Central memory CD8-positive, alpha-beta T cell (primary cell): Measurements from ENCODE around the gene KIF27.
"Not testable (repeated sequence)": the region's sequence is repeated elsewhere in the genome, so short reads cannot be mapped to it uniquely, and the experiment has no call there.

Source experiments
- ATAC-seq: fragments of 150-1000 bp; cut with Tn5 transposase; replicated peaks from 2 replicates; pipeline ENCODE4 v1.10.0; 2022; ENCODE audit warnings: mild to moderate bottlenecking, moderate FRiP score, moderate number of reproducible peaks; ENCODE audit not compliant: poor library complexity, severe bottlenecking; ENCODE audit errors: extremely low read depth
- DNase-seq, 2 donors: peaks; one replicate each; pipeline ENCODE4 v3.0.0; 2021; ENCODE audit warnings: low spot score in 2 of 2
- H3K27ac Mint-ChIP-seq: one replicate; pipeline ENCODE4 v1.8.0; 2022; ENCODE audit warnings: low read depth, mild to moderate bottlenecking, moderate library complexity, mixed read lengths
- H3K27me3 Mint-ChIP-seq: one replicate; pipeline ENCODE4 v1.8.0; 2022; ENCODE audit warnings: mixed read lengths
- H3K36me3 Mint-ChIP-seq: one replicate; pipeline ENCODE4 v1.8.0; 2022; ENCODE audit warnings: mild to moderate bottlenecking, moderate library complexity, mixed read lengths; ENCODE audit not compliant: insufficient read depth
- H3K4me1 Mint-ChIP-seq: one replicate; pipeline ENCODE4 v1.8.0; 2022; ENCODE audit warnings: mixed read lengths
- H3K4me3 Mint-ChIP-seq: one replicate; pipeline ENCODE4 v1.8.0; 2022; ENCODE audit warnings: mild to moderate bottlenecking, moderate library complexity, mixed read lengths
- H3K9me3 Mint-ChIP-seq: one replicate; pipeline ENCODE4 v1.8.0; 2022; ENCODE audit warnings: mixed read lengths

Gene KIF27

GRCh38 chr9:83824986-83825623 lies 96.1 kb downstream of the KIF27 start:
- not testable (repeated sequence) for H3K9me3 Mint-ChIP-seq, H3K27me3 Mint-ChIP-seq, DNase-seq, H3K36me3 Mint-ChIP-seq, H3K4me3 Mint-ChIP-seq, H3K4me1 Mint-ChIP-seq, H3K27ac Mint-ChIP-seq, ATAC-seq

- ATAC-seq (peak; percentile 84), DNase-seq (peak; percentile 69 to 81)
- H3K36me3 Mint-ChIP-seq, H3K4me3 Mint-ChIP-seq, H3K9me3 Mint-ChIP-seq, H3K27me3 Mint-ChIP-seq: not testable (repeated sequence)
- peaks cover 11% of the 10 kb centered on the region for H3K4me1 Mint-ChIP-seq
- H3K27ac Mint-ChIP-seq, result peak within 1 kb of the TSS; percentile 20
These were observed 103.6 kb downstream of the KIF27 start, which contains the start of gene GKAP1 for GRCh38 chr9:83817356-83818278. Gene GKAP1 (minus strand): TSS chr9:83817769. CDS start chr9:83806517, 11,252 bp downstream.

GRCh38 chr9:83817011-83817355 lies 104.2 kb downstream of the KIF27 start:
- H3K27ac Mint-ChIP-seq, H3K27me3 Mint-ChIP-seq, H3K36me3 Mint-ChIP-seq, DNase-seq, H3K4me3 Mint-ChIP-seq, H3K9me3 Mint-ChIP-seq: not testable (repeated sequence)
- peak; percentile 21 for ATAC-seq
- peaks cover 11% of the 10 kb centered on the region for H3K4me1 Mint-ChIP-seq

GRCh38 chr9:83815120-83815519 lies 106.1 kb downstream of the KIF27 start:
- H3K4me3 Mint-ChIP-seq, H3K36me3 Mint-ChIP-seq, H3K27ac Mint-ChIP-seq, ATAC-seq, H3K27me3 Mint-ChIP-seq, H3K9me3 Mint-ChIP-seq, DNase-seq: not testable (repeated sequence)
- peaks cover 11% of the 10 kb centered on the region for H3K4me1 Mint-ChIP-seq

- H3K4me3 Mint-ChIP-seq, DNase-seq, ATAC-seq, H3K27ac Mint-ChIP-seq, H3K27me3 Mint-ChIP-seq, H3K9me3 Mint-ChIP-seq, H3K36me3 Mint-ChIP-seq, H3K4me1 Mint-ChIP-seq: not testable (repeated sequence)
These were observed 112.0 kb downstream of the KIF27 start for GRCh38 chr9:83809213-83809612.

GRCh38 chr9:83804454-83804853 lies 116.8 kb downstream of the KIF27 start:
- H3K36me3 Mint-ChIP-seq, H3K27me3 Mint-ChIP-seq, H3K9me3 Mint-ChIP-seq, H3K4me3 Mint-ChIP-seq, ATAC-seq, H3K4me1 Mint-ChIP-seq, H3K27ac Mint-ChIP-seq, DNase-seq: not testable (repeated sequence)

GRCh38 chr9:83803941-83804340 lies 117.3 kb downstream of the KIF27 start:
- DNase-seq, H3K4me1 Mint-ChIP-seq, H3K27ac Mint-ChIP-seq, H3K36me3 Mint-ChIP-seq, H3K4me3 Mint-ChIP-seq, ATAC-seq, H3K27me3 Mint-ChIP-seq, H3K9me3 Mint-ChIP-seq: not testable (repeated sequence)

GRCh38 chr9:83800236-83801033 lies 120.8 kb downstream of the KIF27 start:
- no peak for ATAC-seq
- Mint-ChIP-seq H3K4me1 (no peaks in the 10 kb centered on the region), H3K9me3 (no peaks in the 10 kb centered on the region), H3K36me3 (peaks cover 14% of the 10 kb centered on the region), H3K27ac (no peak overlapping the region), H3K27me3 (no peaks in the 10 kb centered on the region), H3K4me3 (no peak overlapping the region)
- no peak for DNase-seq

- H3K9me3 Mint-ChIP-seq, result no peaks in the 10 kb centered on the region
- ATAC-seq (no peak), DNase-seq (no peak)
- peaks cover 13% of the 10 kb centered on the region for H3K36me3 Mint-ChIP-seq
- H3K4me3 Mint-ChIP-seq, result no peak overlapping the region
- no peaks in the 10 kb centered on the region for H3K4me1 Mint-ChIP-seq
- no peaks in the 10 kb centered on the region for H3K27me3 Mint-ChIP-seq
- peak overlapping the region; percentile 56 for H3K27ac Mint-ChIP-seq
These were observed 127.2 kb downstream of the KIF27 start for GRCh38 chr9:83794051-83794450.

GRCh38 chr9:83792746-83793145 lies 128.5 kb downstream of the KIF27 start:
- no peak overlapping the region for H3K27ac Mint-ChIP-seq
- no peaks in the 10 kb centered on the region for H3K4me1 Mint-ChIP-seq
- no peak overlapping the region for H3K4me3 Mint-ChIP-seq
- peaks cover 8% of the 10 kb centered on the region for H3K36me3 Mint-ChIP-seq
- H3K9me3 Mint-ChIP-seq, result no peaks in the 10 kb centered on the region
- no peaks in the 10 kb centered on the region for H3K27me3 Mint-ChIP-seq
- no peak for DNase-seq
- no peak for ATAC-seq
